ENCODE data around the gene RAP1GAP2. TPM values are rescaled to one million over a fixed set of nuclear protein-coding genes. Genes with fewer than 3 reads are reported as not detected.
"Not testable (repeated sequence)": the region's sequence is repeated elsewhere in the genome, so short reads cannot be mapped to it uniquely, and the experiment has no call there.

RAP1GAP2 gene
- total RNA-seq, 2 experiments from 2014 or later, result 11.3 to 28.2 TPM

- TF ChIP-seq EZH2phosphoT487 (IDR thresholded peaks at IDR 0.05; ENCODE audit: borderline replicate concordance, low read depth, low read length), result no peak
- TF ChIP-seq CTCF (conservative IDR thresholded peaks at IDR 0.05; ENCODE audit: low read length), result peak; percentile 94
- H4K20me1 ChIP-seq (ENCODE audit: insufficient read depth, low read length), result no peaks in the 10 kb centered on the region
- no peaks in the 10 kb centered on the region for H3K9me2 ChIP-seq (ENCODE audit: insufficient read depth, low read length)
- no TSS peak for BruUV-seq (replicated peaks)
- H3K4me2 ChIP-seq (ENCODE audit: low read length), result peak overlapping the region; percentile 86
- no peaks in the 10 kb centered on the region for H3K36me3 ChIP-seq (ENCODE audit: insufficient read depth, low read length)
- H3K27ac ChIP-seq (ENCODE audit: low read depth, low read length, poor library complexity, severe bottlenecking), result peak overlapping the region; percentile 52
- H3K9me3 ChIP-seq (ENCODE audit: low read length), result peaks cover 8% of the 10 kb centered on the region
- ChIA-PET CTCF (ENCODE audit: unreplicated experiment) (interaction anchor here (0.6 kb wide), 1 partner anchor 324 kb away, joined by 3 read pairs; no protein-coding TSS in a partner anchor), POLR2A (no interaction called here)
- intact Hi-C loops (cut with micrococcal nuclease; ENCODE audit: unreplicated experiment), result loop anchor here (5.0 kb wide), 3 partner anchors 398 to 598 kb away; no protein-coding TSS in a partner anchor
- H3K79me2 ChIP-seq (ENCODE audit: insufficient read depth, low read depth, low read length), result no peaks in the 10 kb centered on the region
- peaks cover 15% of the 10 kb centered on the region for H3K4me1 ChIP-seq (ENCODE audit: insufficient read depth, low read length, poor library complexity, severe bottlenecking)
- DNase-seq (ENCODE audit: low spot score), result peak; percentile 99
- peak overlapping the region; percentile 92 for H2AFZ ChIP-seq (ENCODE audit: low read length)
- peak overlapping the region; percentile 81 for H3K4me3 ChIP-seq (ENCODE audit: low read depth, low read length, poor library complexity, severe bottlenecking)
Observed at GRCh38 chr17:3048727-3049471, 252.7 kb downstream of the RAP1GAP2 start.

GRCh38 chr17:3049705-3050295 lies 253.6 kb downstream of the RAP1GAP2 start:
- H3K4me2 ChIP-seq (ENCODE audit: low read length), result peak overlapping the region; percentile 86
- H4K20me1 ChIP-seq (ENCODE audit: insufficient read depth, low read length), result no peaks in the 10 kb centered on the region
- peak overlapping the region; percentile 92; the same call in 1 of the 2 replicates for H2AFZ ChIP-seq (ENCODE audit: low read length)
- TF ChIP-seq CTCF (conservative IDR thresholded peaks at IDR 0.05; ENCODE audit: low read length), result no peak
- ChIA-PET POLR2A (interaction anchor here (0.6 kb wide), 2 partner anchors 20 to 235 kb away, joined by 3 read pairs; no protein-coding TSS in a partner anchor), CTCF (ENCODE audit: unreplicated experiment) (no interaction called here)
- intact Hi-C loops (cut with micrococcal nuclease; ENCODE audit: unreplicated experiment), result loop anchor here (5.0 kb wide), 3 partner anchors 398 to 598 kb away; no protein-coding TSS in a partner anchor
- no peaks in the 10 kb centered on the region for H3K9me3 ChIP-seq (ENCODE audit: low read length)
- no peaks in the 10 kb centered on the region for H3K36me3 ChIP-seq (ENCODE audit: insufficient read depth, low read length)
- H3K9me2 ChIP-seq (ENCODE audit: insufficient read depth, low read length), result no peaks in the 10 kb centered on the region
- H3K27ac ChIP-seq (ENCODE audit: low read depth, low read length, poor library complexity, severe bottlenecking), result no peak overlapping the region
- no peak for DNase-seq (ENCODE audit: low spot score)
- H3K4me3 ChIP-seq (ENCODE audit: low read depth, low read length, poor library complexity, severe bottlenecking), result peak overlapping the region; percentile 81
- no peaks in the 10 kb centered on the region for H3K79me2 ChIP-seq (ENCODE audit: insufficient read depth, low read depth, low read length)
- BruUV-seq (replicated peaks), result no TSS peak
- H3K4me1 ChIP-seq (ENCODE audit: insufficient read depth, low read length, poor library complexity, severe bottlenecking), result peaks cover 15% of the 10 kb centered on the region

DNA sequence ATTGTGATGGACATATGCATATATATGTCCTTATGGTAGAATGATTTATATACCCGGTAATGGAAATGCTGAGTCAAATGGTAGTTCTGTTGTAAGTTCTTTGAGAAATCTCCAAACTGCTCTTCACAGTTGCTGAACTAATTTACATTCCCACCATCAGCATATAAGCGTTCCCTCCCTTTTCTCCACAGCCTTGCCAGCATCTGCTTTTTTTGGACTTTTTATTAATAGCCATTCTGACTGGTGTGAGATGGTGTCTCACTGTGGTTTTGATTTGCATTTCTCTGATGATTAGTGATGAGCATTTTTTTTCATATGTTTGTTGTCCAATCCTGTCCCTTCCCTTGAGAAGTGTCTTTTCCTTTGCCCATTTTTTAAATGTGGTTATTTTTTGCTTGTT lies 258.6 kb downstream of the RAP1GAP2 start:
- H3K4me3 ChIP-seq (ENCODE audit: low read depth, low read length, poor library complexity, severe bottlenecking); H3K9me3 ChIP-seq (ENCODE audit: low read length); H3K27ac ChIP-seq (ENCODE audit: low read depth, low read length, poor library complexity, severe bottlenecking); BruUV-seq (replicated peaks); H3K9me2 ChIP-seq (ENCODE audit: insufficient read depth, low read length); H3K4me1 ChIP-seq (ENCODE audit: insufficient read depth, low read length, poor library complexity, severe bottlenecking); intact Hi-C loops (cut with micrococcal nuclease; ENCODE audit: unreplicated experiment); H3K79me2 ChIP-seq (ENCODE audit: insufficient read depth, low read depth, low read length); H3K36me3 ChIP-seq (ENCODE audit: insufficient read depth, low read length); H3K4me2 ChIP-seq (ENCODE audit: low read length); H2AFZ ChIP-seq (ENCODE audit: low read length); CTCF ChIA-PET (ENCODE audit: unreplicated experiment); POLR2A ChIA-PET; DNase-seq (ENCODE audit: low spot score); H4K20me1 ChIP-seq (ENCODE audit: insufficient read depth, low read length): not testable (repeated sequence)

DNA sequence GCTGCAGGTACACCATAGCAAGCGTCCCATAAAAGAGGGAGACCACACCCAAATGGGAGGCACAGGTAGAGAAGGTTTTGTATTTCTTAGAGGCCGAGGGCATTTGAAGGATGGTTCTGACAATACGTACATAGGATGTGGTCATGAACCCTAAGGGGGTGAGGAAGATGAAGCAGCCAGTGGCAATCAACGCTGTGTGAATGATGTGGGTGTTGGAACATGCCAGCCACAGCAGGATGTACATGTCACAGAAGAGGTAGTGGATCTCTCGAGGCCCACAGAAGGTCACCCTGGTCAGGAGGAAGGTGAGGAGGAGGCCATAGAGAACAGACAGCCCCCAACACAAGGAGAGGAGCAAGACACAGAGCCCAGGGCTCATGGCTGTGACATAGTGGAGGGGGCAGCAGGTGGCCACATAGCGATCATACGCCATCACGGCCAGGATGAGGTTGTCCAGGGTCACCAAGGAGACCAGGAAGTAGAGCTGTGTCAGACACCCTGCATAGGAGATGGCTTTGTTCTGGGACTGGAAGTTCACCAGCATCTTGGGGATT lies 266.7 kb downstream of the RAP1GAP2 start:
- CTCF ChIA-PET (ENCODE audit: unreplicated experiment); H3K4me2 ChIP-seq (ENCODE audit: low read length); H3K36me3 ChIP-seq (ENCODE audit: insufficient read depth, low read length); H3K27ac ChIP-seq (ENCODE audit: low read depth, low read length, poor library complexity, severe bottlenecking); H3K9me2 ChIP-seq (ENCODE audit: insufficient read depth, low read length); POLR2A ChIA-PET; H3K79me2 ChIP-seq (ENCODE audit: insufficient read depth, low read depth, low read length); H3K4me3 ChIP-seq (ENCODE audit: low read depth, low read length, poor library complexity, severe bottlenecking); intact Hi-C loops (cut with micrococcal nuclease; ENCODE audit: unreplicated experiment); H3K9me3 ChIP-seq (ENCODE audit: low read length); H2AFZ ChIP-seq (ENCODE audit: low read length); DNase-seq (ENCODE audit: low spot score); BruUV-seq (replicated peaks); H3K4me1 ChIP-seq (ENCODE audit: insufficient read depth, low read length, poor library complexity, severe bottlenecking); H4K20me1 ChIP-seq (ENCODE audit: insufficient read depth, low read length): not testable (repeated sequence)

- H4K20me1 ChIP-seq (ENCODE audit: insufficient read depth, low read length); H3K36me3 ChIP-seq (ENCODE audit: insufficient read depth, low read length); H3K4me3 ChIP-seq (ENCODE audit: low read depth, low read length, poor library complexity, severe bottlenecking); POLR2A ChIA-PET; H3K9me2 ChIP-seq (ENCODE audit: insufficient read depth, low read length); intact Hi-C loops (cut with micrococcal nuclease; ENCODE audit: unreplicated experiment); H3K9me3 ChIP-seq (ENCODE audit: low read length); H3K79me2 ChIP-seq (ENCODE audit: insufficient read depth, low read depth, low read length); H3K4me1 ChIP-seq (ENCODE audit: insufficient read depth, low read length, poor library complexity, severe bottlenecking); BruUV-seq (replicated peaks); CTCF ChIA-PET (ENCODE audit: unreplicated experiment); DNase-seq (ENCODE audit: low spot score); H3K4me2 ChIP-seq (ENCODE audit: low read length); H3K27ac ChIP-seq (ENCODE audit: low read depth, low read length, poor library complexity, severe bottlenecking); H2AFZ ChIP-seq (ENCODE audit: low read length): not testable (repeated sequence)
Observed at GRCh38 chr17:3063507-3063906, 267.3 kb downstream of the RAP1GAP2 start, which contains the start of gene OR1D5. Gene OR1D5 (minus strand): TSS chr17:3063607. CDS start chr17:3063607, 0 bp downstream.
